AG04450 (cell line): Measurements from ENCODE around the gene NUP210. TPM values are rescaled to one million over a fixed set of nuclear protein-coding genes. Genes with fewer than 3 reads are reported as not detected.

Experiments
- CTCF ChIA-PET: fragments of 300-600, 350-600 bp; formaldehyde crosslinking; extraction: SDS; loops from one replicate; lab custom pipeline; 2022; ENCODE audit warnings: antibody characterized with exemption, inconsistent platforms; lab: Charles Lee
- POLR2A ChIA-PET: fragments of 350-600 bp; formaldehyde crosslinking; extraction: SDS; loops from one replicate; lab custom pipeline; 2021; ENCODE audit warnings: antibody characterized with exemption, inconsistent platforms; lab: Yijun Ruan, JAX
- DNase-seq: peaks from one replicate; pipeline ENCODE4 v3.0.0-alpha.2; 2011; ENCODE audit warnings: low read depth, low spot score
- H3K27ac ChIP-seq: one replicate; pipeline ENCODE4 v1.5.1; 2012; ENCODE audit warnings: low read depth, low read length, control low read depth
- H3K27me3 ChIP-seq: one replicate; pipeline ENCODE4 v1.6.0; 2012; ENCODE audit warnings: low read length; ENCODE audit not compliant: control insufficient read depth, insufficient read depth
- H3K4me3 ChIP-seq: 2 replicates; pipeline ENCODE4 v1.5.1; 2011; ENCODE audit warnings: mild to moderate bottlenecking, low read depth, low read length, control low read depth
- H3K9me3 ChIP-seq: 2 replicates; pipeline ENCODE4 v1.5.1; 2012; ENCODE audit warnings: low read length; ENCODE audit not compliant: control insufficient read depth, insufficient read depth
- CTCF ChIP-seq: IDR thresholded peaks from 2 replicates; pipeline ENCODE4 v1.5.1; 2011; ENCODE audit warnings: low read depth, low read length, control low read depth, inconsistent platforms
- polyA plus RNA-seq: library from polyadenylated mRNA; depleted of rRNA; stranded (reverse); fragments of >200 nt; gene quantifications from 2 replicates; pipeline ENCODE4 v1.2.3, GENCODE V29; 2011

NUP210 gene
- polyA plus RNA-seq, 1 experiment, result 0.05 TPM

DNA sequence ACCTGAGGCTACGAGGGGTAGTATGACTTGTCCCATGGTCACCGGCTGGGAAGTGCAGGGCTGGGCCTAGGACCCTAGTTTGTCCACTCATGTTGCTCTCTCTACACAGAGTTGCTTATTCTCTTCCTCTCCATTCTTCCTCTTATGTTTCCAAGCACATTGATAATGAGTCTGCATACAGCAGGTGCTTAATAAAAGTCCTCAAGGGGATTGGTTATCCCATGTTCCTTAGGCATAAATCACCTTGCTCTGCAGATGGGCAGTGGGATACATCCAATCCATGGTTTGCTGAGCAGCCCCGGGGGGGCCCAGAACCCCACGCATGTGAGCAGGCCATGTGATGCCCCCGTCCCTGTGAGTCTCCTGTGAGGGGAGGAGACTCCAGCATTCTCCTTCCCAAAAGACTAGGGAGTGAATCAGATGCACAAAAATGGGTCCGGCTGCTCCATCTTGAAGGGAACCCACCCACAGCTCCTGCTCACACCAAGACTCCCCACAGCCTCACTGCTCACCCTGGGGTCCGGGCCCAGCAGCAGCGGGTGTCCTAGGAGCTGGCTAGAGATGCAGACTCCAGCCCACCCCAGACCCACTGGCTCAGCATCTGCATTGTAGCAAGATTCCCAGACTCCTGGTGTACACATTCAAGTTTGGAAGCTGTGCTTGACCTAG, 139.9 kb downstream of the NUP210 start:
- no peak for DNase-seq
- Histone ChIP-seq H3K9me3 (peaks cover 20% of the 10 kb centered on the region), H3K27ac (no peak overlapping the region), H3K27me3 (peaks cover 63% of the 10 kb centered on the region), H3K4me3 (no peak overlapping the region)
- no peak for TF ChIP-seq CTCF
- ChIA-PET POLR2A (no interaction called here), CTCF (no interaction called here)

DNA sequence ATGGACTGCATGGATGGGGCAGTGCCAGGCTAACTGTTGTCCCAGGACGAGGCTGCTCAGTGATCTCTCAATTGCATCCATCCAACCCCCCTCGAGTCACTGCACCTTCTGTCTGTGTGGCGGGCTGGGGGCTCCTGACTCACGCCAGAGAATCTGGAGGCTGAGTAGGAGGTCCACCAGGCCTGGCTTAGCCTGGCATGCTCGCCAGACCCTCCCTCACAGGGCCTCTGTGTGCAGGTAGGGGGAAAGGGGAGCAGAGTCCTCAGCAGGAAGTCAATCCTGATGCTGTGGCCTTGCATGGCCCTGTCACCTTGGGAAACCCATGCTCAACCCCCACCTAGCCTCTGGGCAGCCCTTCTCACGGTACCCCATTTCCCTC, 140.6 kb downstream of the NUP210 start:
- Histone ChIP-seq H3K9me3 (peaks cover 13% of the 10 kb centered on the region), H3K4me3 (no peak overlapping the region), H3K27ac (no peak overlapping the region), H3K27me3 (peaks cover 57% of the 10 kb centered on the region)
- DNase-seq, result no peak
- POLR2A ChIA-PET, result no interaction called here
- TF ChIP-seq CTCF, result no peak
- CTCF ChIA-PET, result no interaction called here

- TF ChIP-seq CTCF, result no peak
- ChIA-PET CTCF (no interaction called here), POLR2A (no interaction called here)
- Histone ChIP-seq H3K4me3 (no peak overlapping the region), H3K9me3 (peaks cover 8% of the 10 kb centered on the region), H3K27me3 (peaks cover 51% of the 10 kb centered on the region), H3K27ac (no peak overlapping the region)
- no peak for DNase-seq
These were observed 141.2 kb downstream of the NUP210 start for GRCh38 chr3:13278783-13279531.

- POLR2A ChIA-PET, result no interaction called here
- TF ChIP-seq CTCF, result no peak
- Histone ChIP-seq H3K27me3 (peaks cover 43% of the 10 kb centered on the region), H3K27ac (no peak overlapping the region), H3K9me3 (no peaks in the 10 kb centered on the region; the same call in 1 of the 2 replicates), H3K4me3 (no peak overlapping the region)
- DNase-seq, result no peak
- CTCF ChIA-PET, result no interaction called here
These were observed 142.1 kb downstream of the NUP210 start for GRCh38 chr3:13277860-13278531.
